Subcutaneous adipose tissue (tissue), 4 donors: Measurements from ENCODE around the gene TYROBP. TPM values are rescaled to one million over a fixed set of nuclear protein-coding genes. Genes with fewer than 3 reads are reported as not detected.

Experiments used
- total RNA-seq, 4 donors: library from RNA; depleted of rRNA; stranded (reverse); fragments of >200 nt; gene quantifications; one replicate each; pipeline ENCODE4 v1.1.0, GENCODE V29; 2016
- TF ChIP-seq, protein P1 (sequence below): fragments of 450-650 bp; IDR thresholded peaks from one replicate; pipeline ENCODE4 v1.5.1; 2016; ENCODE audit warnings: low read depth, mild to moderate bottlenecking, control low read depth, antibody characterized with exemption, moderate library complexity

The TYROBP gene
- total RNA-seq, 4 donors from 2014 or later = 99.8 to 1,341 (median 209) TPM

DNA sequence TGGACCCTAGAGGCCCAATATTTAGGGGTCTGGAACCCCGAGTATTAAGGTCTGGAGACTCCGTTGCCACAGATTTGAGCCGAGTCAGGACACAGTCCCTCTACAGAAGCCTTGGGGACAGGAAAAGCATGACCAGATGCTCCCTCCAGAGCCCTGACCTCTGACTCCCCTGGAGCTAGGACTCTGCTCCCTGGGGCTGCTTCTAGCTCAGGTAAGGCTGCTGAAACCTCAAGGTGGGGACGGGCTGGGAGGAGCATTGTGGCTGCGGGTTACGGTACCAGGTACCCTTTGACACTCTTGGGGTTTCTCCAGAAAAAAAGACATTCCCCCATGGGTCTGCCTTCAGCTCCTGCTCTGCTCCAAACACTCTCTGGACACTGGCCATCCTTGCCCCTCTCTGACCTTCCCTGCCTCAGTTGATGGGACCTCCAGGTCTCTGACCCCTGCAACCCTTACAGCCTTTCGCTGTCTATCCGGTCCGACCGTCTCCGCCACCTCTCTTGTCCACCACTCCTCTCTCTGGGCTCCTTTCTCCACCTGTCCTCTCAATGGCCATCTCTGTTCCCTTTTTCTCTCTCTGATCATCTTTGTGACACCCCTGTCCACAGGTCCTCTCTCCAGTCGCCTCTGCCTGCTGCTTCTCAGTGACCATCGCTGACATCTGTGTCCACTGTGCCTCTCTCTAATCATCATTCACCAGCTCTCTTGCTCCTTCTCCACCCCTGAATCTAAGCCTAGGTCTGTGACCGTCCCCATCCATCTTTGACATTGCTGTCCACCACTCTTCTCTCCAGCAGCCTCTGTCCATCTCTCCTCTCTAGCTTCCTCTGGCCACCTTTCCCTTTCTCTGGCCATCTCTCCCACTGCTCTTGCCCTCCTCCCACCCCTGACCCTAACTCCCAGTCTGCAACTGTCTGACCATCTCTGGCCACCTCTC, 29.5 kb upstream of the TYROBP start:
- TF ChIP-seq, protein P1, sequence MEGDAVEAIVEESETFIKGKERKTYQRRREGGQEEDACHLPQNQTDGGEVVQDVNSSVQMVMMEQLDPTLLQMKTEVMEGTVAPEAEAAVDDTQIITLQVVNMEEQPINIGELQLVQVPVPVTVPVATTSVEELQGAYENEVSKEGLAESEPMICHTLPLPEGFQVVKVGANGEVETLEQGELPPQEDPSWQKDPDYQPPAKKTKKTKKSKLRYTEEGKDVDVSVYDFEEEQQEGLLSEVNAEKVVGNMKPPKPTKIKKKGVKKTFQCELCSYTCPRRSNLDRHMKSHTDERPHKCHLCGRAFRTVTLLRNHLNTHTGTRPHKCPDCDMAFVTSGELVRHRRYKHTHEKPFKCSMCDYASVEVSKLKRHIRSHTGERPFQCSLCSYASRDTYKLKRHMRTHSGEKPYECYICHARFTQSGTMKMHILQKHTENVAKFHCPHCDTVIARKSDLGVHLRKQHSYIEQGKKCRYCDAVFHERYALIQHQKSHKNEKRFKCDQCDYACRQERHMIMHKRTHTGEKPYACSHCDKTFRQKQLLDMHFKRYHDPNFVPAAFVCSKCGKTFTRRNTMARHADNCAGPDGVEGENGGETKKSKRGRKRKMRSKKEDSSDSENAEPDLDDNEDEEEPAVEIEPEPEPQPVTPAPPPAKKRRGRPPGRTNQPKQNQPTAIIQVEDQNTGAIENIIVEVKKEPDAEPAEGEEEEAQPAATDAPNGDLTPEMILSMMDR = no peak

DNA sequence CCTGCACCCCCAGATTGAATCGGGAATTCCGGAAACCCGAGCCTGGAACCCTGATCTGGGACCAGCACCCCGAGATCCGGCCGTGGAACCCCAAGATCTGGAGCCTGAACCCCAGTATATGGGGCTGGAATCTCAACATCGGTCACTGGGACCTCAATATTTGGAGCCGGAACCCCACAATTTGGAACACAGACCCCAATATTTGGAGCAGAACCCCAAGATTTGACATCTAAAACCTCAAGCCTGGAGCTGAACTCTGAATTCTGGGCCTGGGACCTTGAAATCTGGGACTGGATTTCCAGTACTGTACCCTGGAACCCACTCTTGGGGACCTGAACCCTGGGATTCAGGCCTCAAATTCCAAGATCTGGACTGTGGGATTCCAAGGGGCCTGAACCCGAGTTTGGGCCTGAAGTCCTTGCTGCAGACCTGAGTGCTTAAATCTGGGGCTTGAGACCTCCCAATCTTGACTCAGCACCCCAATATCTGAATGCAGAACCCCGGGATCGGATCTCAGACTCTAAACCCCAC, 28.7 kb upstream of the TYROBP start:
- TF ChIP-seq, protein P1 = no peak

DNA sequence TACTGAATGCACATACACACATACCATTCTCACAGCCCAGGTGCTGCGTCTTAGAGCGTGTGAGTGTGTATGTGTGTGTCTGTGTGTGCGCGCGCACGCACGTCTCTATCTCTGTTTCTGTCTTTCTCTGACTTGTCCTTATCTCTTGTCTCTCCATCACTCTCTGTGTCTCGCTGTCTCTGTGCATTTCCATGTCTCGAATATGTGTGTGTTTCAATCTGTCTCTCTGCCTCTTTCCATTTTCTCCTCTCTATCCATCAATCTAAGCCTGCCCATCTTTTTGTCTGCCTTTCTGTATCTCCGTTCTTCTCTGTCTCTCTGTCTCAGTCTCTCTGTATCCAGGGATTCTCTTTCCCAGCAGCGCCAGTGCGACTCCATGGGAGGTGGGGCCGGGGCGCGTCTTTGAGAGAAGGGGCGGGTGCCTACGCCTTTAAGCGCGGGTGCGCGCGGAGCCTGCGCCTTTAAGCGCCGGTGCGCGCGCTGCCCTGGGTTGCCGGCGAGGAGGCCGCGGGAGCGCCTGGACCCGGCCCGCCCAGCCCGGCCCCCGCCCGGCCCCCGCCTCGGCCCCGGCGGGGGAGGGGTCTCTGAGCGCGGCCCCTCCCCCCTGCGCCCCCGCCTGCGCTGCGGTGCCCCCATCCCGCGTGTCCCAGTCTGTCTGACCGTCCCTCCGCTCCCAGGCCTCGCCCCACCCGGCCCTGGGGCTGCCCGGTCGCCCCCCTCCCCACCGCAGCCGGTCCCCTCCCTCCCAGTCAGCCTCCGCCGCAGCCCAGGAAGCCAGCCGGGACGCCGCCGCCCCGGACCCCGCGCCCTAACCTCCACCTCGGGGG, 28.0 kb upstream of the TYROBP start, which contains the start of gene LRFN3:
TSS of gene LRFN3 (plus strand) at position 464 of the 827 bp plus-strand sequence. CDS start 3,052 bp downstream, outside the sequence.
- TF ChIP-seq, protein P1 = no peak

DNA sequence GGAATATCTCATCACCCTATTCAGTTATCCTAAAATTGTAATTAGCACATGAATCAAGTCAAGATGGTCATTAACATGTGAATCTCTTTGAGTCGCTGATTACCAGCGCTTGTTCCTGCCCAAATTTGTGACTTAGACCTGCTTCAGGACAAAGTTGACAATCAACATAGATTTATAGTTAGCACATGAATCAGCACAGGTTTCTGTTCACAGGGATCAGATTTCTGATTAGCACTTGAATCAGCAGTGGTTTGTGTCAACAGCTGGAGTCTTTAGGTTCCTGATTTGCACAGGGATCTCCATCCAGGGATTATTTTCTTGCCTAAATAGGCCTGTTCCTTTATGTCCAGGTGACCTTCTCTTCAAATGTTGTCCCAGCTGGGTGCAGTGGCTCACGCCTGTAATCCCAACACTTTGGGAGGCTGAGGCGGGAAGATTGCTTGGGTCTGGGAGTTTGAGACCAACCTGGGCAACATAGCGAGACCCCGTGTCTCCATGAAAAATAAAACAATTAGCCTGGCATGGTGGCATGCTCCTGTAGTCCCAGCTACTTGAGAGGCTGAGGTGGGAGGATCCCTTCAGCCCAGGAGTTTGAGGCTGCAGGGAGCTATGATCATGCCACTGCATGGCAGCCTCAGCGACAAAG, 24.3 kb upstream of the TYROBP start:
- TF ChIP-seq, protein P1 = no peak

DNA sequence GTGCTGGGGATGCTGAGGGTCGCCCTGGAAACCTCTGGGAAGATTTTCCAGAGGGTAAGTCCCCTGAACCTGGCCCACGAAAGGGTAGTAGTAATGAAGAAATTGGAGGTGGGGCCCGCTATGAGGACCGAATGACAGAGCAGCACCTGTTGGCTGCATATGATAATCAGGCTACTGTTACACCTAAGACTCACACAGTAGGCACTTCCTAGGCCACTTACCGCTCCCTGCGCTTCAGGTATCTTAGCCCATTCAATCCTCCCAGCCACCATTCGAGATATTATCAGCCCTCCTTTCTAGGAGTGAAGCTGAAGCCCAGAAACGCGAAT, 23.7 kb upstream of the TYROBP start:
- TF ChIP-seq, protein P1 = no peak

DNA sequence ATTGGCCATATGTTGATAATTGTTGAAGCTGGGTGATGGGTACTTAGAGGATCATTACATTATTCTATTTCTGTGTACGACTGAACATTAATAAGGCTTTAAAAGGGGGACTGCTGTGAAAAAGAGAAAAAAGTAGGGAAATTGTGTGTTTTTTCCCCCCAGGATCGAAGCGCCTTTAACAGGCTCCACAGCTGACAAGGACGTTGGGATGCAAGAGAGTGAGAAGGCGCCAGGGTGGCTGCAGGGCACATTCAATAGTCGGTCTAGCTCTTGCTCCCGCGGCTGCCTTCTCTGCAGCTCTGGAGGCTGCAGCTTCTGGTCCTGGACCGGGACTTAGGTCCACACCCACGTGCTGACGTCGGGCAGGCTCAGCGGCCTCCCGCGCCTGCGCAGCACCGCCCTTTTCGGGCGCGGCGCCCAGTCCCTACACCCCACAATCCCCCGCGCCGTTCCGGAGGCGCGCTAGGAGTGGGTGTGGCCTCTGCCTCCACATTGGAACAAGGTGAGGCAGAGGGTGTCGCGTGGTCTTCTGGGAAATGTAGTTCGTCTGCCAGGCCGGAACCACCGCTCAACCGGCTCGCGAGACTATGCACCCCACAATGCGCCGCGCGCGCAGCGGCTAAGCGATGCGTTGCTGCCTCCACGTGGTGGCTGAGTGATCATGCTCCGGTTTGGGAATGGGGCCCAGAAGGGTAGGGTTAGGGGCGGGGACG, 23.2 kb upstream of the TYROBP start:
- TF ChIP-seq, protein P1 = no peak
